Measurements from ENCODE around the gene TMEM244.
"Not testable (repeated sequence)": the region's sequence is repeated elsewhere in the genome, so short reads cannot be mapped to it uniquely, and the experiment has no call there.

TMEM244 gene

GRCh38 chr6:129844118-129844891 lies 16.8 kb downstream of the TMEM244 start:
- H3K4me3 ChIP-seq (ENCODE audit: low read depth in 1 of 2, low read length in 1 of 2), result no peak overlapping the region
- no peak for TF ChIP-seq CTCF (IDR thresholded peaks at IDR 0.05)
- no peaks in the 10 kb centered on the region for H3K4me1 ChIP-seq (ENCODE audit: control insufficient read depth in 1 of 2, insufficient read depth in 1 of 2, low read depth in 1 of 2, low read length in 1 of 2)
- H3K36me3 ChIP-seq, result no peaks in the 10 kb centered on the region
- H3K27me3 ChIP-seq, result no peaks in the 10 kb centered on the region
- H3K9me3 ChIP-seq, result no peaks in the 10 kb centered on the region
- no peak overlapping the region for H3K27ac ChIP-seq

GRCh38 chr6:129843573-129843972 lies 17.5 kb downstream of the TMEM244 start:
- H3K4me1 ChIP-seq (ENCODE audit: control insufficient read depth in 1 of 2, insufficient read depth in 1 of 2, low read depth in 1 of 2, low read length in 1 of 2), result no peaks in the 10 kb centered on the region
- H3K27ac ChIP-seq, result no peak overlapping the region
- H3K27me3 ChIP-seq, result no peaks in the 10 kb centered on the region
- no peaks in the 10 kb centered on the region for H3K9me3 ChIP-seq
- H3K36me3 ChIP-seq, result no peaks in the 10 kb centered on the region
- TF ChIP-seq CTCF (IDR thresholded peaks at IDR 0.05), result no peak
- no peak overlapping the region for H3K4me3 ChIP-seq (ENCODE audit: low read depth in 1 of 2, low read length in 1 of 2)

GRCh38 chr6:129842881-129843409 lies 18.2 kb downstream of the TMEM244 start:
- Histone ChIP-seq H3K27me3 (no peaks in the 10 kb centered on the region), H3K27ac (no peak overlapping the region), H3K36me3 (no peaks in the 10 kb centered on the region), H3K4me1 (ENCODE audit: control insufficient read depth in 1 of 2, insufficient read depth in 1 of 2, low read depth in 1 of 2, low read length in 1 of 2) (no peaks in the 10 kb centered on the region), H3K4me3 (ENCODE audit: low read depth in 1 of 2, low read length in 1 of 2) (no peak overlapping the region), H3K9me3 (no peaks in the 10 kb centered on the region)
- no peak for TF ChIP-seq CTCF (IDR thresholded peaks at IDR 0.05)

GRCh38 chr6:129842137-129842536 lies 19.0 kb downstream of the TMEM244 start:
- Histone ChIP-seq H3K4me3 (ENCODE audit: low read depth in 1 of 2, low read length in 1 of 2) (no peak overlapping the region), H3K36me3 (no peaks in the 10 kb centered on the region), H3K27ac (no peak overlapping the region), H3K9me3 (no peaks in the 10 kb centered on the region), H3K4me1 (ENCODE audit: control insufficient read depth in 1 of 2, insufficient read depth in 1 of 2, low read depth in 1 of 2, low read length in 1 of 2) (no peaks in the 10 kb centered on the region), H3K27me3 (no peaks in the 10 kb centered on the region)
- TF ChIP-seq CTCF (IDR thresholded peaks at IDR 0.05), result no peak

- H3K4me3 ChIP-seq (ENCODE audit: low read depth in 1 of 2, low read length in 1 of 2); H3K36me3 ChIP-seq; H3K4me1 ChIP-seq (ENCODE audit: control insufficient read depth in 1 of 2, insufficient read depth in 1 of 2, low read depth in 1 of 2, low read length in 1 of 2); H3K27me3 ChIP-seq; H3K27ac ChIP-seq; H3K9me3 ChIP-seq: not testable (repeated sequence)
Observed at GRCh38 chr6:129839562-129839961, 21.6 kb downstream of the TMEM244 start.

- no peak for TF ChIP-seq CTCF (IDR thresholded peaks at IDR 0.05)
- H3K4me3 ChIP-seq (ENCODE audit: low read depth in 1 of 2, low read length in 1 of 2), result no peak overlapping the region
- no peaks in the 10 kb centered on the region for H3K4me1 ChIP-seq (ENCODE audit: control insufficient read depth in 1 of 2, insufficient read depth in 1 of 2, low read depth in 1 of 2, low read length in 1 of 2)
- H3K27ac ChIP-seq, result no peak overlapping the region
- no peaks in the 10 kb centered on the region for H3K36me3 ChIP-seq
- H3K27me3 ChIP-seq, result no peaks in the 10 kb centered on the region
- no peaks in the 10 kb centered on the region for H3K9me3 ChIP-seq
Observed at GRCh38 chr6:129835691-129836090, 25.4 kb downstream of the TMEM244 start.

Data from neutrophil (primary cell).